A549 treated with CpdA at 1 μM for 4 hours (cell line): Measurements from ENCODE around the gene KRTCAP2. TPM values are rescaled to one million over a fixed set of nuclear protein-coding genes. Genes with fewer than 3 reads are reported as not detected.

Experiments
- total RNA-seq: library from RNA; stranded (reverse); fragments of 200-300 nt; extraction: Qiagen RNA extraction; gene quantifications from 5 replicates; pipeline ENCODE4 v1.2.3, GENCODE V29; 2022; ENCODE audit warnings: low read depth

The KRTCAP2 gene
- total RNA-seq: 200 to 262 TPM (median 243 TPM) in 5 replicates

GRCh38 chr1:155172732-155173477 lies at the start of gene KRTCAP2:
TSS of gene KRTCAP2 (minus strand) at chr1:155173304. CDS start at chr1:155173224, 80 bp downstream.

GRCh38 chr1:155208541-155209311 lies 35.6 kb upstream of the KRTCAP2 start, which contains the start of gene MTX1:
TSS of gene MTX1 (plus strand) at chr1:155208695. CDS start at chr1:155208805, 110 bp downstream.

GRCh38 chr1:155207806-155208540 lies 34.9 kb upstream of the KRTCAP2 start, which contains the start of gene THBS3:
TSS of gene THBS3 (minus strand) at chr1:155207897. CDS start at chr1:155207876, 21 bp downstream.

GRCh38 chr1:155173478-155174323 lies 597 bp upstream of the KRTCAP2 start, which contains the start of gene TRIM46:
TSS of gene TRIM46 (plus strand) at chr1:155173849. CDS start at chr1:155173967, 118 bp downstream.

GRCh38 chr1:155139895-155140629 lies 33.0 kb downstream of the KRTCAP2 start, which contains the start of gene DPM3:
TSS of gene DPM3 (minus strand) at chr1:155140531. CDS start at chr1:155140240, 291 bp downstream.

GRCh38 chr1:155135415-155136028 lies 37.6 kb downstream of the KRTCAP2 start, which contains the start of gene SLC50A1:
TSS of gene SLC50A1 (plus strand) at chr1:155135852. CDS start at chr1:155135912, 60 bp downstream.

GRCh38 chr1:155127105-155127966 lies 45.8 kb downstream of the KRTCAP2 start, which contains the start of gene EFNA1:
TSS of gene EFNA1 (plus strand) at chr1:155127876. CDS start at chr1:155127978, 102 bp downstream.

Other genes with a start within 250 kb of the KRTCAP2 start
- 38.2 to 44.2 TPM (median 41.9 TPM) in 5 replicates for gene PMVK, start 236.6 kb downstream of the KRTCAP2 start, total RNA-seq
- 12.4 to 16.4 TPM (median 15.2 TPM) in 5 replicates for gene PBXIP1, start 217.2 kb downstream of the KRTCAP2 start, total RNA-seq
- gene PYGO2, start 211.5 kb downstream of the KRTCAP2 start, total RNA-seq: 19.2 to 24.9 TPM (median 22.4 TPM) in 5 replicates
- 128 to 148 TPM (median 144 TPM) in 5 replicates for gene SHC1, start 202.6 kb downstream of the KRTCAP2 start, total RNA-seq
- gene CKS1B, start 198.6 kb downstream of the KRTCAP2 start, total RNA-seq: 314 to 378 TPM (median 356 TPM) in 5 replicates
- 38.6 to 46.1 TPM (median 42.8 TPM) in 5 replicates for gene FLAD1, start 190.0 kb downstream of the KRTCAP2 start, total RNA-seq
- not detected in 5 replicates for gene LENEP, start 179.7 kb downstream of the KRTCAP2 start, total RNA-seq
- 16.3 to 24.6 TPM (median 22.0 TPM) in 5 replicates for gene ZBTB7B, start 170.5 kb downstream of the KRTCAP2 start, total RNA-seq
- 0.32 to 0.79 TPM (median 0.43 TPM) in 4 of 5 replicates, not detected in the other for gene DCST2, start 139.5 kb downstream of the KRTCAP2 start, total RNA-seq
- 0.02 TPM in 1 of 5 replicates, not detected in the others for gene DCST1, start 139.5 kb downstream of the KRTCAP2 start, total RNA-seq
- gene ADAM15, start 122.0 kb downstream of the KRTCAP2 start, total RNA-seq: 53.3 to 78.1 TPM (median 69.5 TPM) in 5 replicates
- 7.0 to 10.0 TPM (median 8.4 TPM) in 5 replicates for gene EFNA4, start 109.6 kb downstream of the KRTCAP2 start, total RNA-seq
- 2.3 to 5.0 TPM (median 4.7 TPM) in 5 replicates for gene EFNA3, start 94.5 kb downstream of the KRTCAP2 start, total RNA-seq
- gene EFNA1, start 45.4 kb downstream of the KRTCAP2 start, total RNA-seq: 35.9 to 42.4 TPM (median 36.7 TPM) in 5 replicates
- 32.2 to 36.2 TPM (median 34.4 TPM) in 5 replicates for gene SLC50A1, start 37.5 kb downstream of the KRTCAP2 start, total RNA-seq
- 63.4 to 108 TPM (median 93.8 TPM) in 5 replicates for gene DPM3, start 32.8 kb downstream of the KRTCAP2 start, total RNA-seq
- 1.2 to 1.6 TPM (median 1.5 TPM) in 5 replicates for gene TRIM46, start 545 bp upstream of the KRTCAP2 start, total RNA-seq
- gene THBS3, start 34.6 kb upstream of the KRTCAP2 start, total RNA-seq: 7.8 to 10.1 TPM (median 9.5 TPM) in 5 replicates
- 66.1 to 77.7 TPM (median 70.8 TPM) in 5 replicates for gene MTX1, start 35.4 kb upstream of the KRTCAP2 start, total RNA-seq
- gene ENTREP3, start 82.2 kb upstream of the KRTCAP2 start, total RNA-seq: 25.8 to 40.1 TPM (median 36.2 TPM) in 5 replicates
- 91.8 to 138 TPM (median 132 TPM) in 5 replicates for gene SCAMP3, start 89.1 kb upstream of the KRTCAP2 start, total RNA-seq
- gene CLK2, start 100.2 kb upstream of the KRTCAP2 start, total RNA-seq: 21.7 to 30.7 TPM (median 27.5 TPM) in 5 replicates
- 2.9 to 5.8 TPM (median 4.5 TPM) in 5 replicates for gene HCN3, start 104.2 kb upstream of the KRTCAP2 start, total RNA-seq
- not detected in 5 replicates for gene PKLR, start 128.1 kb upstream of the KRTCAP2 start, total RNA-seq
- 159 to 171 TPM (median 162 TPM) in 5 replicates for gene FDPS, start 135.6 kb upstream of the KRTCAP2 start, total RNA-seq
- gene RUSC1, start 147.6 kb upstream of the KRTCAP2 start, total RNA-seq: 42.4 to 55.7 TPM (median 48.0 TPM) in 5 replicates